GM18507 (cell line): ENCODE data around the gene TMEM9B.
"Not testable (repeated sequence)": the region's sequence is repeated elsewhere in the genome, so short reads cannot be mapped to it uniquely, and the experiment has no call there.

Source experiments
- DNase-seq: peaks from one replicate; pipeline ENCODE4 v3.0.0; 2011; ENCODE audit warnings: low read depth; ENCODE audit not compliant: insufficient read length; ENCODE audit errors: extremely low spot score
- FAIRE-seq: peaks from 2 replicates; lab custom pipeline; 2011; peaks lifted over from hg19 to GRCh38; lab: Jason Lieb, UNC

TMEM9B gene

GRCh38 chr11:8964324-8965320 lies at the start of gene TMEM9B:
TSS of gene TMEM9B (minus strand) at chr11:8964442. CDS start at chr11:8964313, 129 bp downstream.
- DNase-seq (peak; percentile 67), FAIRE-seq (peak; percentile 94)

GRCh38 chr11:9013373-9013772 lies 49.1 kb upstream of the TMEM9B start:
- no peak for FAIRE-seq
- DNase-seq: no peak

GRCh38 chr11:9009538-9009937 lies 45.3 kb upstream of the TMEM9B start:
- DNase-seq, FAIRE-seq: not testable (repeated sequence)

- DNase-seq: no peak
- no peak for FAIRE-seq
Measured at GRCh38 chr11:9008661-9009060, 44.4 kb upstream of the TMEM9B start.

- FAIRE-seq (no peak), DNase-seq (no peak)
Measured at GRCh38 chr11:9008011-9008550, 43.8 kb upstream of the TMEM9B start.

- no peak for DNase-seq
- no peak for FAIRE-seq
Measured at GRCh38 chr11:9005087-9005486, 40.8 kb upstream of the TMEM9B start.

GRCh38 chr11:9004183-9004926 lies 40.1 kb upstream of the TMEM9B start:
- FAIRE-seq (no peak), DNase-seq (no peak)

- DNase-seq (no peak), FAIRE-seq (no peak)
Measured at GRCh38 chr11:9003573-9004182, 39.4 kb upstream of the TMEM9B start, which contains the start of gene NRIP3. TSS of gene NRIP3 (minus strand) at chr11:9004001. CDS start at chr11:9003935, 66 bp downstream.

GRCh38 chr11:9002920-9003572 lies 38.8 kb upstream of the TMEM9B start:
- no peak for FAIRE-seq
- no peak for DNase-seq

GRCh38 chr11:9001736-9002135 lies 37.5 kb upstream of the TMEM9B start:
- FAIRE-seq (no peak), DNase-seq (no peak)

- FAIRE-seq: no peak
- DNase-seq: no peak
Measured at GRCh38 chr11:8998017-8998416, 33.8 kb upstream of the TMEM9B start.

- FAIRE-seq (no peak), DNase-seq (no peak)
Measured at GRCh38 chr11:8997451-8997850, 33.2 kb upstream of the TMEM9B start.

GRCh38 chr11:8989453-8989852 lies 25.2 kb upstream of the TMEM9B start:
- FAIRE-seq (no peak), DNase-seq (no peak)

GRCh38 chr11:8988329-8989234 lies 24.3 kb upstream of the TMEM9B start:
- no peak for DNase-seq

GRCh38 chr11:8987446-8987845 lies 23.2 kb upstream of the TMEM9B start:
- FAIRE-seq: no peak

More at GRCh38 chr11:8988329-8989234, 24.3 kb upstream of the TMEM9B start:
- FAIRE-seq: no peak

GRCh38 chr11:8986772-8987171 lies 22.5 kb upstream of the TMEM9B start:
- not testable (repeated sequence) for DNase-seq, FAIRE-seq

More at GRCh38 chr11:8987446-8987845, 23.2 kb upstream of the TMEM9B start:
- DNase-seq: no peak

GRCh38 chr11:8985462-8985861 lies 21.2 kb upstream of the TMEM9B start:
- no peak for FAIRE-seq
- no peak for DNase-seq

GRCh38 chr11:8983552-8983951 lies 19.3 kb upstream of the TMEM9B start:
- FAIRE-seq (no peak), DNase-seq (no peak)
